ENCODE results near the gene SH3PXD2B. TPM values are rescaled to one million over a fixed set of nuclear protein-coding genes. Genes with fewer than 3 reads are reported as not detected.

Gene SH3PXD2B
- total RNA-seq, 2 donors from 2014 or later = 10.0 to 15.3 TPM

DNA sequence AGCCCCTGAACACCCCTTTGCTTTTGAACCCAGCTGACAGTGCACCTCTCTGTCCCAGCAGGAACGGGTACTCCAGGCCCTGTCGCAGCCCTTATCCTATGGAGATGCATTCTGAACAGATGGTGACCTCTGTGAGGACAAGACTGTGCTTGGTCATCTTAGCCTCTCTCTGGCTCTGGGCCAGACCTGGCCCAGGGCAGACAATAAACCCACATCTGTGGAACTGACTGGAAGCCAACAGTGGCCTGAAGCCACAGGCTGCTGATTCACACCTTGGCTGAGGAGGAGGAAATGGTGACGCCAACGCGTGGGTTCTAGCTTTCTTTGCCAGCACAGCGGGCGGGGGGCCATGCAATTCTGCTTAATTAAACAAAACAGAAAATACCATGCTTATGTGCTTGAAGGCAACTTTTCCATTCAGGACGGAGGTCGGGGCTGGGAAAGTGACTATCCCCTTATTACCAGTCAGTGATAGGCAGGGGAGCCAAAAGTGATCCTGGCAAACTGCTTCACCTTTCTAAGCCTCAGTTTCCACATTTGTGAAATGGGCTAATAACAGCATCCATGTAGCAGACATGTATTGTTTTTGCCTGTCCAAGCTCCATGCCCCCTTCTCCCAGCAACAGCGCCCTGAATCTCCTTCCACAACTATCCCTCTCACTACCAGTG, 10.8 kb downstream of the SH3PXD2B start:
- DNase-seq (peak; percentile 92), ATAC-seq (peak; percentile 70 to 87)
- intact Hi-C loops (cut with DNase I) = no loop called here

DNA sequence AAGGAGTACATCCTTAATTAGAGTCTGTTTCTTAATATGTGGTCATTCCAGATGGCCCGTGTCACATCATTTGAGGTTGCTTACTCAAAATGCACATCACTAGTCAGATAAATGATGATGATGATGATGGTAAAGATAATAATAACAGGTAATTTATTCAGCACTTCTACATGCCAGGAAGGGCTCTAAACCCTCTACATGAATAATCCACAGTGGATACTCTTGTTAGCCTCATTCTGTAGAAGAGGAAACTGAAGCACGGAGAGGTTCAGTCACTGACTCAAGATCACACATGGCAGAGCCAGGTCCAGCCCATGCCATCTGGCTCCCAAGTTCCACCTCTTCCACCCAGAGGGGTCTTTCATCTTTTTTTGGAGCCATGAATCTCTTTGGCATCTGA, 11.7 kb downstream of the SH3PXD2B start:
- intact Hi-C loops (cut with DNase I) = no loop called here
- no peak for ATAC-seq
- no peak for DNase-seq

DNA sequence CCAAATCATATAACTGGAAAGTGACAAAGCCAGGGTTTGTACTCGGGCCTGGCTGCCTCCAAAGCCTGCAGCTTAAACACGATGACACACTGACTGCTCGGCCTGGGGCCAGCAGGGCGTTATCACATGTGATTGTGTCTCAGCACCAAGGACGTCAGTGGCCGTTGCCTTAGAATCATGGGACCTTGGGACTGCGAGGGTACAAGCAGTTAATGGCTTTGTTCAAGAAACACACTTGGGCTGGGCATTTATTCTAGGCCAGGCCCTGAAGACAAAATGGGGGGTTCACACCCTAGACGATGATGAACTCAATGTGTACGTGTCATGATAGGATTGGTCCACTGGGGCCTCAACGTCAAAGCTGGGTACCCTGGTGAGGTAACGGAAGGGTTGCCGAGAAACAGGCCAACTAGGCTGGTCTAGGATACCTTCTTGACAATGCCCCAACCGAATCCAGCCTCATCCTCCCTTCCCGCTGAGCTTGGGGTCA, 13.0 kb downstream of the SH3PXD2B start:
- intact Hi-C loops (cut with DNase I) = no loop called here
- ATAC-seq (no peak), DNase-seq (peak; percentile 83)

DNA sequence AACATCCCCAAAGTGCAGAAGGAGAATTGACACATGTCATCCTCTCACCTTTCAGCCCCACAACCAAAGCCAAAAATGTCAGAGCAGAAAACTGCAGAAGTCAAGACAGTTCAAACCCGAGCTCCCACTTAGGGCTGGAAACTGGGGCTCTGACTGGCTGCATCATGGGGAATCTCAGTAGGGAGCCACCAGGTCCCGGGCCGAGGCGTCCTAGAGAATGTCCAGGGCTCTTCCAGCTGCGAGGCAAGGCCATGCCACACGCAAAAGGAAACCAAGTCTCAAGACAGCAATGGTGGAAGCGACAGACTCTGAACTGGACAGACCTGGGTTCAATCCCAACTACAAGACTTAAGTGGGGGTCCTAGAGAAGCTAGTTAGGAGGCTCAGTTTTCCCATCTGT, 13.8 kb downstream of the SH3PXD2B start:
- intact Hi-C loops (cut with DNase I) = no loop called here
- ATAC-seq (no peak), DNase-seq (no peak)

DNA sequence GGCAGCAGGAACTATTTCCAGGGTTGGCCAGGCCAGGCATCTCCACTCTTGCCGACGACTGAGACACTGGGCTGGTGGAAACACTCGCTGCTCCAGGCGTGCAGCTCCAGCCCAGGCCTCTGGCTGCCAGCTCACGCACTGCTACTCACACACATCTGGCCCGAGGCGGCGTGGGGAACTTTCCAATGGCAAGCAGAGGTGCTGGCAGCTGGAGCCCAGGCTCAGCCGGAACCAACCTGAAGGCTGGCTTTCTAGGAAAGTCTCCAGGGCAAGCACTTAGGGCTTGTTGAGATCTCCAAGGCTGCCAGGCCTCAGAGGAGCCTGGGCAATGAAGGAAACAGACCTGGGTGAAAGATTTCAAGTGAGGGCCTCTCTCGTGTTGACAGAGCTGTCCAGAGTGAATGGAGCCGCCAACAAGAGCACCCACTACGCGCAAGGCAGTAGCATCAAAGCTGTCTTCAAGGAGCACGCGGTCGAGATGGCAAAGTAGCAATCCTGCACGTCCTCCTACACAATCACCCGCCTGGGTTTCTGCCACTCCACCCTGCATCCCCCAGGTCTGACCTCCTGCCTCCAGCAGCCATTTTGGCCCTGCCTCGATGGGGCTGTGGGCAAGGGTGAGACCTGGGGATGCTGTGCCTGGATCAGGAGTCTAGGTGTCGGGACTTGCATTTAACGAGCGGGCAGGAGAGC, 14.4 kb downstream of the SH3PXD2B start:
- peak in 1 of 2 donors; percentile 56 for ATAC-seq
- intact Hi-C loops (cut with DNase I) = no loop called here
- no peak for DNase-seq

DNA sequence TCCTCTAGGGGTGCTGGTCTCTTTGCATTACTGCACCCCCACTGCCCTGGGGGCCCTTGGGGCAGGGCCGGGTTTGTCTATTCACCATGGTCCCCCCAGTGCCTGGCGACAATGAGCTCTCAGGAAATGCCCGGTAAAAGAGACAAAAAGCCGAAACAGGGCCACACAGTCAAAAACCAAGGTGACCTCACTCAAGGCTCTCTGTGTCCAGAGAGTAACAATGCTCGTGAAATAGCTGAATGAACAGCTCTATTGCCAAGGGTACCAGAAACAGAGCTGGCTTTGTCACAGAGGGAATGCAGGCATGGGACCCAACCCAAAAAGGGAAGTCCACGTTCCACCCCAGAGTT, 16.0 kb downstream of the SH3PXD2B start:
- DNase-seq (no peak), ATAC-seq (no peak)
- intact Hi-C loops (cut with DNase I) = no loop called here

DNA sequence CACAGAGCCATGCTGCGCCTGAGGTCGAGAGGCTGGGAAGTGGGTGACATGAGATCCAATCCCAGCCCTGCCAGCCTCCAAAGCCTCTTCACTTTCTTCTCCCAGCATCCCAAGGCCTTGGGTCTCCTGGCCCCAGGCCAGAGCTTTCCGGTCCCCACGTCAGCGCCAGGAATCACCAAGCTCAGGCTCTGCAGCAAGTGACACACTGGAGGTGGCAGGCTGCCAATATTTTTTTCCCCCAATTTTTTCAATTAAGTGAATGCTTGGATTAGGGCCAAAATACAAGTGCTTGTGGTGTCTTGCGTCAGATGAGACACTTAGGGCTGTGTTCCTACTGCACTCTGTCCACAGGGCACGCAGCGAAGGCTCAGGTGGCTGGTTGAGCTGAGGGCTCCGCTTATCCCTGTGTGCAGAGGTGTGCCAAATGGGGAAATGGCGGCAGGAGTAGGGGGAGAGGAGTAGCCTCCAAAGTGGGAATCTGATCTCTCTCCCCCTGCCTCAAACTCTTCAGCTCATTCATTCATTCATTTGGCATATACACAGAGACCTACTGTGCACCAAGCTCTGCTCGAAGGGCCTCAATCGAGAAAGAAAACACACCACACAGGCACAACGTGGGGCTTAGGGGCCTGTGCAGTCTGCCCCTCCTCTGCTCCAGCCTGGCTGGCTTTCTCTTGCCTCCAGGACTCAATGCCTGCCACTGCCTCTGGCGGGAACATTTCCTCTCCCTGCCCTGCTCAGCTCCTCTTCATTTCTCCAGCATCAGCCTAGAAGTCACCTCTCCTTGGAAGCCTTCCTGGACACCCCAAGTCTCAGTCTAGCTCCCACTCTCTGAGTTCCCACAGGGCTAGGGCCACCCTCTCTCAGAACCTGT, 16.6 kb downstream of the SH3PXD2B start:
- intact Hi-C loops (cut with DNase I) = no loop called here
- peak; percentile 88 for DNase-seq
- peak; percentile 67 to 71 for ATAC-seq

DNA sequence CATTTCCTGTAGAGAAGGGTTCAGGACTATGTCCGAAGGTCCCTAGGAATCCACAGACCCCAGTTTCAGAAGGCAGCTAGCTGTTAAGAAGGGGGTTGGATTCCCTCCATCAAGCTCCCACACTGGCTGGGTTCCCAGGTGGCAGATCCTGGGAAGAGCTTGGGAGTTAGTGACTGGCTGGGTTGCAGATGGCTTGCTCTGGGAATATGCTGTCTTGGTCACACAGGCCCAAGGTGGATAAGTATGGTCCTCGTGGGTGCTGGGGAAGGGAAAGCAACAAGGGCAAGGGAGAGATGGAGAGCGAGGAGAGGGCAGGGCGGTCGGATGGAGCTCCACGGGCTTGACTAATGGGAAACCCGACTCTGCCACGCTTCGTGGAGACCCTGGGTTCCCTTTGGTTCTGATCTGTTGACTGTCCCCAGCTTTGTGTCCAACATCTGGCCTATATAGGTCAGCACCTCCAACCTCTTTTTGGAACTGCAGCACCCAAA, 17.4 kb downstream of the SH3PXD2B start:
- ATAC-seq (peak in 1 of 2 donors; percentile 2), DNase-seq (no peak)

DNA sequence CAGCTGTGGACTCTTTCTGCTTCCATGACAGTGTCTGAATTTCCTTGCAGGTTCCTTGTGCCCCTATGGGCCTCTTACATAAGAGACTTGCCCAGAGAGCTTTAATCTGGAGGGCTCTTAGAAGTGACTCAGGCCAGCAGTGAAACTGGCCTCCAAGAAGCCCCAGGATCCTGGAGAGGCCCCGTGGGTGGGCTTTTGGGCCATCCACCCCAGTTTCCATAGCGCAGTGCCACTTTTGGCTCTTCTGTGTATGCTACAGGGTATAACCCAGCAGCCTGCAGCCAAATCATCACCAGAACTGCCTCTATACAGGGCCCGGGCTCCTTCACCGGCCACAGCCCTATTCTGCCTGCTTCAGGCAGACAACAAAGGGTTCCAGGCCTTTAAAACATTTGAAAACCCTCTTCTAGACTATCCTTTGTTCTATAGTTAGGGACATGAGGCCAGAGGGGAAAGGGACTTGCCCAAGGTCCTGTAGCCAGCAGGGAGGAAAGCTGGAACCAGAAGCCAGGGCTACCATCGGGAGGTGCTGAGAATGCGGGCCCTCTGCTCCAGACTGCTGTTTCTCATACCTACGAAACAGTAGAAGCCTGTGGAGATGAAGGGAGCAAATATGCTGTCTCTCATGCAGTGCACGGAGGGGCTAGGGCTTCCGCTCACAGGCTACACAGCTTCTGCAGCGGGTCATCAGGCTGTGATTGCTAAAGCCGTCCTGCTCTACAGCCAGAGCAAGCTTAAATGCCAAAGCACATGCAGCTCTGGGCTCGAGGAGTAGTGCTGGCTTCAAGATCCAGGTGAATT, 18.0 kb downstream of the SH3PXD2B start:
- DNase-seq (no peak), ATAC-seq (no peak)
- intact Hi-C loops (cut with DNase I) = no loop called here

More for the DNA sequence above, 17.4 kb downstream of the SH3PXD2B start:
- intact Hi-C loops (cut with DNase I) = no loop called here

DNA sequence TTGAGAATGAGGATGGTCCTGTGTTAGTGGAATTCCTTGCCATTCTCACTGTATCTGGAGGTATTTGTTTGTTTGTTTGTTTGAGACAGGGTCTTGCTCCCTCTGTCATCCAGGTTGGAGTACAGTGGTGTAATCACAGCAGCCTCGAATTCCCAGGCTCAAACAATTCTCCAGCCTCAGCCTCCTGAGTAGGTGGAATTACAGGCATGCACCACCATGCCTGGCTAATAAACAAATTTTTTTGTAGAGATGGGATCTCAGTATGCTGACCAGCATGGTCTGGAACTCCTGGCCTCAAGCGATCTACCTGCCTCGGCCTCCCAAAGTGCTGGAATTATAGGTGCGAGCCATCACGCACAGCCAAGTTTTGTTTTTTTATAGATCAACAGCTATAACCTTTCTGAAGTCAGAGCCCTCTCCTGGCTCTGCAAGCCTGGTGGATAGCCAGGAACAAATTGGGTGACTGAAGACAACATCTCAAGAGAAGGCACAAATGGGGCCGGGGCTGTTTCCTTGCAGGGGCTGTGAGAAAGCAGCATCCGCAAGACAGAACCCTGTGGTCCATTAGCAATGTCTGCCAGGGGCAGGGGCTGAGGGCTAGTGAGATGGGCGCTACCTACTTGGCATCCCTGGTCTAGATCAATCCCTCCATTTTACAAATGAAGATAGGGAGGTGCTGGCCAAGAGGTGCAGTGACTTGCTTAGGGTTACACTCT, 18.8 kb downstream of the SH3PXD2B start:
- ATAC-seq = no peak
- intact Hi-C loops (cut with DNase I) = no loop called here
- DNase-seq = no peak

DNA sequence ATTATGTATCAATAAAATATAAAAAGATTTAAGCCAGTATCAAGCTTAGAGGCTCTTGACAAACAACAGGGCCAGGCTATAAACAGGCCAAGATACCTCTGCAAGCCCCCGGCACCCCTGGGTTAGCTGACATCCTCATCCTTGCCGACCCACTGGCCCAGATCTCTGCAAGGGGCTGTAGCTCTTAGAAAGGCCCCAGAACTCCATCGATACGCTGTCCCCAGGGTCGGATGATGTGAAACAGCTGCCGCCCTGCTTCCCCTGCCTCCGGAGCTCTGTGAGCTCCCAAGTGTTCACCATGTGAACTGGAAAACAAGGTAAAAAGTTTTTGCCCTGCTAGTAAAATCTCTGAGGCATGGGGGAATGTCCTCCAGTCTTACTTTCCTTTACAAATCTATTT, 20.1 kb downstream of the SH3PXD2B start:
- ATAC-seq (no peak), DNase-seq (no peak)
- intact Hi-C loops (cut with DNase I) = no loop called here

DNA sequence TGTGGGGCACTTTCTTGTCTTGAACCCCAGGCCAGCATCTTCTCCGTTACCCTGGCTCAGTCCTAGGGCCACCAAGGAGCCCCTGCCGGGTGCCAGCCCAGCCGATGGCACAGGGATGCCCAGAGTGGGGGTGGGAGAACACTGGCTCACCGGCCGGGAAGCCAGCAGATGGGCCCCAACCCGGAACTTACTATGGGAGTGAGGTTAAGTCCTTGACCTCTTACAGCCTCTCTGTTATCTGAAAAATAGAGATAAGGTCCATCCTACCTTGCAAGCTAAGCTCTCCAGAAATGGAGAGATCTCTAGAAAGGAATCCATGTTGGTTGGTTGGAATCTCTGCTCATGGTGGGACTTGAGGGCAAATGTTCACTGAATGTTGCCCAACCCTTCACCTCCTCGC, 20.8 kb downstream of the SH3PXD2B start:
- intact Hi-C loops (cut with DNase I) = no loop called here
- no peak for ATAC-seq
- no peak for DNase-seq

DNA sequence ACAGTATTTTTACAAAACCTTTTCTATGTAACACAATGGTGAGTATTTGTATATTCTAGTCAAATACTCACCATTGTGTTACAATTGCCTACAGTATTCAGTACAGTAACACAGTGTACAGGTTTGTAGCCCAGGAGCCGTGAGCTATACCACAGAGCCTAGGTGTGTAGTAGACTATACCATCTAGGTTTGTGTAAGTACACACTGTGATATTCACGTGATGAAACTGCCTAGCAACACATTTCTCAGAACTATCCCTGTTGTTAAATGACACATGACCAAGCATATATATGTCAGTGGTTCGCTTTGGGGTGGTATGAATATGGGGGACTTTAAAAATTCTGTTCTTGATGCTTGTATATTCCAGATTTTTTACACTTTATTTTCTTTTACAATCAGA, 21.3 kb downstream of the SH3PXD2B start:
- intact Hi-C loops (cut with DNase I) = no loop called here
- ATAC-seq (no peak), DNase-seq (no peak)

DNA sequence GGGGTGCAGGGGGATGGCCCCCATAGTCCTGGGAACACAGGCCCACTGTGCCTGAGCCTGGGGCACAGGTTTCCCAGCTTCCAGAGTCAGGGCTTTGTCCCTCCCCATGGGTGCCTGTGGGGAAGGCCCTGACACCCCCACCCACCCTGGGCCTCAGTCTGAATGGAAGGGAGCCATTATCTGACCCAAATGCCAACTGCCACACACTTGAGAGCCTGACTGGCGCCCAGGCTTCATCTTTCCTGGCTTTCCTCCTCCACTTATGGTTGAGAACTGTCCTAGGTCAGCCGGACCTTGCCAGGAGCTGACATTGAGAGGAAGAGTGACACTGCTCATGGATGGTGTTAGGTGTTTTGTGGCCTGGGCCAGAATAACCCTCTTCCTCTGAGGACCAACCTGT, 24.0 kb downstream of the SH3PXD2B start:
- intact Hi-C loops (cut with DNase I) = no loop called here
- ATAC-seq (peak in 1 of 2 donors; percentile 7), DNase-seq (no peak)

DNA sequence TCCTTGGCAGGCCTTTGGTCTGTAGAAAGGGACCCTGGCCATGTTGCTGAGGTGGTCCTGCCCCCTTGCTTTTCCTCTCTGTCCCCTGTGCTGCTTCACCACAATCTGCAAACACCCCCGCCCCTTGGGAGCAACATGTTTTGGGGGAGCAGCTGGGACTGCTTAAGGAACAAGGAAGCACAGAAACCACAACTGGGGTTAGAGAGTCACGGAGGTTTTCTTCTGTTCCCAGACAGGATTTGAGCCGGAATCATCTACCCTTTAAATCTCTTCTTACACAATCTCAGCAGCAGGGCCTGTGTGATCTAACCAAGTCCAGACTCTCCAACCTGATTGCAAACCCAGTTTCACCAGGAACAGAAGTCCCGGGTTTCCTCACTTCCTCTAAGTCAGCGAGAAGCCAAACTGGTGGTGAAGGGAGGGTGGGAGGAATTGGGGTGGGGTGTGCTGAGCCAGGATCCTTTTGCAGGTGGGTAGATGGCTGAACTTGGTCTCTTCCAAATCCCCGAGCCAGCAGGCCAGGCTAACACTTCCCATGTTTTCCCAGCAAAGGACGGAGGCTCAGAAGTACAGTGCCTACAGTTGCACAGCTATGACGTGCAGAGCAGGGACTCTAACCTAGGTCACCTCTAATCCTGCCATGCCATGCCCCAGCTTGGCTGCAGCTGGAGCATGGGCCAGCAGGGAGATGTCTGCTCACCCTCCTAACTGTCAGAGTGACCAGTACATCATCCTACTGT, 25.0 kb downstream of the SH3PXD2B start:
- peak; percentile 62 to 69 for ATAC-seq
- intact Hi-C loops (cut with DNase I) = no loop called here
- DNase-seq = peak; percentile 49

DNA sequence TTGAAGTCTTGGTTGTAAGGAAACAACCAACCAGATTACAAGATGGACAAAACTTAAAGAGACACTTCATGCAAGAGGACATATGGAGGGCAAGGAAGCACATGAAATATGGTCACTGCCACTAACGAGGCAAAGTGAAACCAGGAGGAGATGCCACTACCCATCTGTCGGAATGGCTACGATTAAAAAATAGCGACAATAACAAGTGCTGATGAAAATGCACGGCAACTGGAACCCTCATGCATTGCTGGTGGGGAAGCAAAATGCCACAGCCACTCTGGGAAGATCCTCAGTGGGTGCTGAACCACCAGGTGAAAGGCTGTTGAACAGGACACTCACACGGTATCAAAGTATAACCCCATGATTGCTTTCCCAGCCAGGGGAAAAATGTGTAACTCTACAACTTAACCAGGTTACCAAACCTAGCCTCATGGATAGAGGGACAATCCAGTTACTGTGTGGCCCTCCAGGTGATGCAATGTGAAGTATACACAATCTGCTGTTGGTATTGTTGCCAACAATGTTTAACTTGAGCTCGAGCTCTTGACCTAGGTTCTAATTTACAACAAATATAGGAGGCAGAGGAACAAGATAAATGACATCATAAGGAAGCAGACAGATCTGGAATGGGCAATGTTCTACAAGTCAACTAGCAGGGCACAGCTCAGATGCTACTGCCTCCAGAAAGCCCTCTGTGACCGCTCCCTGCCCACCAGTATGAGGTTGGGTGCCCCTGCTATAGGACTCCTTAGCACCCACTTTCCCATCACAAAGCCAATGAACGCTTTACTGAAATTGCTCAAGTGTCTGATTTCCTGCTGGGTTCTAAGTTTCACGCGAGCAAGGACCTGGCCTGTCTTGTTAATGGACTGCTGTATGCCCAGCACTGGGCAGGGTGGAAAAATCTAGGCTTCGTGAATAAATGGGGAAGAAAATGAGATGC, 25.8 kb downstream of the SH3PXD2B start:
- DNase-seq (no peak), ATAC-seq (no peak)
- intact Hi-C loops (cut with DNase I) = no loop called here

DNA sequence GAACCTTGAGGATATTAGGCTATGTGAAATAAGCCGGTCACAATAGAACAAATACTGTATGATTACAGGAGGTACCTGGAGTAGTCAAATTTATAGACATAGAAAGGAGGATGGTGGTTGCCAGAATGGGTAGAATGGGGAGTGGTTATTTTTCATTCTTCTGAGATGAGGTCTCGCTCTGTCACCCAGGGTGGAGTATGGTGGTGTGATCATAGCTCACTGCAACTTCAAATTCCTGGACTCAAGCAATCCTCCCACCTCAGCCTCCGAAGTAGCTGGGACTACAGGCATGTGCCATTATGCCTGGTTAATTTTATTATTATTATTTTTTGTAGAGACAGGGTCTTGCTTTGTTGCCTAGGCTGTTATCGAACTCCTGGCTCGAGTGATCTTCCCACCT, 27.1 kb downstream of the SH3PXD2B start:
- intact Hi-C loops (cut with DNase I) = no loop called here
- ATAC-seq (no peak), DNase-seq (no peak)

Measured in left cardiac atrium (tissue), 4 donors.